Fibroblast of the conjunctiva (primary cell): ENCODE results near the gene SERBP1.
"Not testable (repeated sequence)": the region's sequence is repeated elsewhere in the genome, so short reads cannot be mapped to it uniquely, and the experiment has no call there.

ENCODE experiments used
- DNase-seq: peaks from one replicate; pipeline ENCODE4 v3.0.0-alpha.2; 2010; ENCODE audit warnings: low read depth

SERBP1 gene

GRCh38 chr1:67407498-67407897, 22.7 kb downstream of the SERBP1 start:
- DNase-seq = no peak

- no peak for DNase-seq
Measured at GRCh38 chr1:67405473-67406245, 24.5 kb downstream of the SERBP1 start.

GRCh38 chr1:67404212-67404620, 26.0 kb downstream of the SERBP1 start:
- DNase-seq = no peak

- no peak for DNase-seq
Measured at GRCh38 chr1:67401443-67401842, 28.8 kb downstream of the SERBP1 start.

- DNase-seq = not testable (repeated sequence)
Measured at GRCh38 chr1:67400029-67400786, 30.0 kb downstream of the SERBP1 start.

GRCh38 chr1:67399199-67399993, 30.8 kb downstream of the SERBP1 start:
- DNase-seq = no peak

GRCh38 chr1:67394548-67394947, 35.7 kb downstream of the SERBP1 start:
- no peak for DNase-seq

- no peak for DNase-seq
Measured at GRCh38 chr1:67393737-67394136, 36.5 kb downstream of the SERBP1 start.

- DNase-seq = no peak
Measured at GRCh38 chr1:67393240-67393639, 37.0 kb downstream of the SERBP1 start.

GRCh38 chr1:67390041-67390887, 39.9 kb downstream of the SERBP1 start:
- no peak for DNase-seq

GRCh38 chr1:67383999-67384638, 46.1 kb downstream of the SERBP1 start:
- no peak for DNase-seq

GRCh38 chr1:67382292-67382691, 47.9 kb downstream of the SERBP1 start:
- DNase-seq = peak; percentile 62

- DNase-seq = no peak
Measured at GRCh38 chr1:67381154-67381553, 49.0 kb downstream of the SERBP1 start.

- no peak for DNase-seq
Measured at GRCh38 chr1:67377253-67377652, 52.9 kb downstream of the SERBP1 start.

- no peak for DNase-seq
Measured at GRCh38 chr1:67376381-67376780, 53.8 kb downstream of the SERBP1 start.

GRCh38 chr1:67372898-67373297, 57.3 kb downstream of the SERBP1 start:
- DNase-seq = no peak

GRCh38 chr1:67372136-67372535, 58.1 kb downstream of the SERBP1 start:
- no peak for DNase-seq

GRCh38 chr1:67371681-67372080, 58.5 kb downstream of the SERBP1 start:
- no peak for DNase-seq

GRCh38 chr1:67371043-67371442, 59.2 kb downstream of the SERBP1 start:
- no peak for DNase-seq

GRCh38 chr1:67368046-67368514, 62.1 kb downstream of the SERBP1 start:
- no peak for DNase-seq
